Measurements from ENCODE around the gene MAGEB6. TPM values are rescaled to one million over a fixed set of nuclear protein-coding genes. Genes with fewer than 3 reads are reported as not detected.

Gene MAGEB6
- polyA plus RNA-seq, 1 experiment = not detected

- no peak for DNase-seq (ENCODE audit: low read depth, low spot score)
- Histone ChIP-seq H3K27me3 (ENCODE audit: control insufficient read depth, insufficient read depth, low read length) (no peaks in the 10 kb centered on the region), H3K27ac (ENCODE audit: low read depth, low read length) (no peak within 1 kb of the TSS), H3K9me3 (ENCODE audit: control insufficient read depth, insufficient read depth, low read length) (no peaks in the 10 kb centered on the region; the same call in 1 of the 2 replicates), H3K4me3 (ENCODE audit: low read depth, low read length) (no peak within 1 kb of the TSS)
- ChIA-PET CTCF (no interaction called here), POLR2A (no interaction called here)
- TF ChIP-seq, protein P1, sequence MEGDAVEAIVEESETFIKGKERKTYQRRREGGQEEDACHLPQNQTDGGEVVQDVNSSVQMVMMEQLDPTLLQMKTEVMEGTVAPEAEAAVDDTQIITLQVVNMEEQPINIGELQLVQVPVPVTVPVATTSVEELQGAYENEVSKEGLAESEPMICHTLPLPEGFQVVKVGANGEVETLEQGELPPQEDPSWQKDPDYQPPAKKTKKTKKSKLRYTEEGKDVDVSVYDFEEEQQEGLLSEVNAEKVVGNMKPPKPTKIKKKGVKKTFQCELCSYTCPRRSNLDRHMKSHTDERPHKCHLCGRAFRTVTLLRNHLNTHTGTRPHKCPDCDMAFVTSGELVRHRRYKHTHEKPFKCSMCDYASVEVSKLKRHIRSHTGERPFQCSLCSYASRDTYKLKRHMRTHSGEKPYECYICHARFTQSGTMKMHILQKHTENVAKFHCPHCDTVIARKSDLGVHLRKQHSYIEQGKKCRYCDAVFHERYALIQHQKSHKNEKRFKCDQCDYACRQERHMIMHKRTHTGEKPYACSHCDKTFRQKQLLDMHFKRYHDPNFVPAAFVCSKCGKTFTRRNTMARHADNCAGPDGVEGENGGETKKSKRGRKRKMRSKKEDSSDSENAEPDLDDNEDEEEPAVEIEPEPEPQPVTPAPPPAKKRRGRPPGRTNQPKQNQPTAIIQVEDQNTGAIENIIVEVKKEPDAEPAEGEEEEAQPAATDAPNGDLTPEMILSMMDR (IDR thresholded peaks at IDR 0.05; ENCODE audit: low read depth, low read length) = no peak
Measured at GRCh38 chrX:26215869-26216268, 23.6 kb downstream of the MAGEB6 start, which contains the start of gene MAGEB5. MAGEB5 (plus strand) TSS chrX:26216169; CDS start chrX:26217302, 1,133 bp downstream.

GRCh38 chrX:26219351-26219750 lies 27.1 kb downstream of the MAGEB6 start:
- TF ChIP-seq, protein P1 (IDR thresholded peaks at IDR 0.05; ENCODE audit: low read depth, low read length) = no peak
- DNase-seq (ENCODE audit: low read depth, low spot score) = no peak
- no peak overlapping the region for H3K4me3 ChIP-seq (ENCODE audit: low read depth, low read length)
- H3K27ac ChIP-seq (ENCODE audit: low read depth, low read length) = no peak overlapping the region
- ChIA-PET POLR2A (no interaction called here), CTCF (no interaction called here)
- no peaks in the 10 kb centered on the region for H3K27me3 ChIP-seq (ENCODE audit: control insufficient read depth, insufficient read depth, low read length)
- no peaks in the 10 kb centered on the region; the same call in 1 of the 2 replicates for H3K9me3 ChIP-seq (ENCODE audit: control insufficient read depth, insufficient read depth, low read length)

DNA sequence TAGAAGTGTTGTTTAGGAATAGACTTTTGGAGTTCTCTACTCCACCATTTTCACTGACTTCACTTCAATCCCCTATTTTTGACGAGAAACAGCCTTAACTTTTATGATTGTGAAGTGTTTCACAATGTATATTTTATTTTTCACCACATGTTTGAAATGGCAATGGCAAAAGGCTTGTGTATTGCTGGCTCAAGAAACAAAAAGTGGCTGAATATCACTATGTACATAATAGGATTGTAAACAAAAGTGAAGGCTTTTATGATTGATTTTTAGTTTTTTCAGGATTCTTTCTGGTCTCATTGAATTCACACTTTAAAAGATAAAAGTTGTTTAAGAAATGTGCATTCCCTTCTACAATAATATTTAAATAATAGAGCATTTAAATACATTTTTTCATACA lies 41.9 kb downstream of the MAGEB6 start:
- Histone ChIP-seq H3K27me3 (ENCODE audit: control insufficient read depth, insufficient read depth, low read length) (no peaks in the 10 kb centered on the region), H3K4me3 (ENCODE audit: low read depth, low read length) (no peak overlapping the region), H3K9me3 (ENCODE audit: control insufficient read depth, insufficient read depth, low read length) (no peaks in the 10 kb centered on the region), H3K27ac (ENCODE audit: low read depth, low read length) (no peak overlapping the region)
- ChIA-PET CTCF (no interaction called here), POLR2A (no interaction called here)
- DNase-seq (ENCODE audit: low read depth, low spot score) = no peak
- TF ChIP-seq, protein P1 (IDR thresholded peaks at IDR 0.05; ENCODE audit: low read depth, low read length) = no peak

Other genes with a start within 250 kb of the MAGEB6 start
- not detected in 2 replicates for gene MAGEB18, start 54.1 kb upstream of the MAGEB6 start, polyA plus RNA-seq (2011; rRNA removed)
- not detected in 2 replicates for gene MAGEB6B, start 31.8 kb upstream of the MAGEB6 start, polyA plus RNA-seq (2011; rRNA removed)
- gene MAGEB5, start 23.7 kb downstream of the MAGEB6 start, polyA plus RNA-seq (2011; rRNA removed) = not detected in 2 replicates